Suprapubic skin (tissue), 4 donors: ENCODE results near the gene TMEM167A.

Experiments
- CTCF ChIP-seq, 2 donors: fragments of 200-600 bp in 1 of 2; fragments of 450-650 bp in 1 of 2; sonication (generic) in 1 of 2; IDR thresholded peaks; one replicate each; pipeline ENCODE4 v1.5.1; 2016 to 2019; ENCODE audit warnings: antibody characterized with exemption in 2 of 2, mild to moderate bottlenecking in 1 of 2, moderate library complexity in 1 of 2
- EP300 ChIP-seq: sonication (generic); formaldehyde crosslinking; IDR thresholded peaks from one replicate; pipeline ENCODE4 v1.6.1; 2017; ENCODE audit warnings: antibody characterized with exemption
- POLR2AphosphoS5 ChIP-seq, 3 donors: sonication (generic); formaldehyde crosslinking; IDR thresholded peaks; one replicate each; pipeline ENCODE4 v1.6.1; 2017; ENCODE audit warnings: antibody characterized with exemption in 3 of 3

GRCh38 chr5:83125560-83125959 lies 48.4 kb upstream of the TMEM167A start:
- no peak for TF ChIP-seq EP300
- no peak for TF ChIP-seq POLR2AphosphoS5 (IDR thresholded peaks at IDR 0.05)
- no peak for TF ChIP-seq CTCF (IDR thresholded peaks at IDR 0.05)
